NCI-H1436 (cell line): ENCODE data around the gene HBZ.
"Not testable (repeated sequence)": the region's sequence is repeated elsewhere in the genome, so short reads cannot be mapped to it uniquely, and the experiment has no call there.

Experiments
- DNase-seq: peaks from one replicate; lab custom pipeline; 2025; lab: John Stamatoyannopoulos, UW

Gene HBZ

DNA sequence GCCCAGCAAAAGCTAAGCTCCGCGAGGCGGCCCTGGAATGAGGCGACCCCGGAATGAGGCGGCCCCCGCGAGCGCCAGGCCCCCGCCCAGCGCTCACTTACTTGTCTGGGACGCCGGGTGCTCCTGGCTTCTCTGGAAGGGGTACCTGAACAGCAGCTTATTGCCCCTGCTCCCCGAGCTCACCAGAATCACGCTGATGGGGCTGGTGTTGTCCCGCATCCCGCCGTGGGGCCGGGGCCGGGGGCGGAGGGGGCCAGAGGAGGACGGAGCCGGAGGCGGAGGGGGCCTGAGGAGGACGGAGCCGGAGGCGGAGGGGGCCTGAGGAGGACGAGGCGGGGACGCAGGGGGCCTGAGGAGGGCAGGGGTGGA is 14.4 kb upstream of the HBZ start:
- no peak for DNase-seq

DNA sequence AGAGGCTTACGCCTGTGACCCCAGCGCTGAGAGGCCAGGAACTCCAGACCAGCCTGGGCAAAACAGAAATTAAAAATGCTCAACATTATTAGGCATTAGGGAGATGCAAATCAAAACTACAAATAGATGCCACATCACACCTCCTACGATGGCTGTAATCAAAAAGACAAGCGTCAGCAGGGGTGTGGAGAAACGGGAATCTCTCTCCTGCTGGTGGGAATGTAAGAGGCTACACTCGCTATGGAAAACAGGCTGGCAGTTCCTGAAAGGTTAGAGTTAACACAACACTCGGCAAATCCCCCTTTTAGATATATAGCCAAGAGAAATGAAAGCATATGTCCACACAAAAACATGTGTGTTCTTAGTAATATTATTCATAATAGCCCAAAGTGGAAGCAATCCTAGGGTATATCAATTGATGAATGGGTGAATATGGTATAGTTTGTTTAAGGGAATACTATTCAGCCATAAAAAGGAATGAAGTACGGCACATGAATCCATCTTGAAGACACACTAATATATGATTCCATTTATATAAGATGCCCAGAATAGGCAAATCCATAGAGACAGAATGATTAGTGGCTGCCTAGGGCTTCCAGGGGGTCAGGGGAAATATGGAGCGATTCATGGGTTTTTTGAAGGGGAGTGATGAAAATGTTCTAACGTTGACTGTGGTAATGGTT is 12.1 kb upstream of the HBZ start:
- no peak for DNase-seq

GRCh38 chr16:142405-142967 is 10.0 kb upstream of the HBZ start:
- DNase-seq, result no peak

- no peak for DNase-seq
Observed at GRCh38 chr16:143047-143446, 9.4 kb upstream of the HBZ start.

DNA sequence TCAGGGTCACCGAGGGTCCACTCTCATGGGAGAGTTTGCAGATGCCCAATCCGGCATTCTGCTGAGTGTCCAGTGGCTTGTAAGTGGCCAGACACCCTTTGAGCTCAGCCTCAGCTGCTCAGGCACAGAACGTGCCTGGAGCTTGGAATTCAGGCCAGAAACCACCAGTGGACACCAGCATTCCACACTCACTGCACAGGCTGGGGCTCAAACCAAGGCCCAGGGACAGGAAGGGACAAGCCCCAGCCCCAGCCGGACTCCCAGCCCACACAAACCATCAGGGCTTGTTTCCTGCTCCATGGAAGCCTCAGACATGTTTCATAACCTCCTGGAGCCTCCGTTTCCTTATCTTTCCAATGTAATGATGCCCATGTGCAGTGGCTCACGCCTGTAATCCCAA is 9.0 kb upstream of the HBZ start:
- DNase-seq, result no peak

DNA sequence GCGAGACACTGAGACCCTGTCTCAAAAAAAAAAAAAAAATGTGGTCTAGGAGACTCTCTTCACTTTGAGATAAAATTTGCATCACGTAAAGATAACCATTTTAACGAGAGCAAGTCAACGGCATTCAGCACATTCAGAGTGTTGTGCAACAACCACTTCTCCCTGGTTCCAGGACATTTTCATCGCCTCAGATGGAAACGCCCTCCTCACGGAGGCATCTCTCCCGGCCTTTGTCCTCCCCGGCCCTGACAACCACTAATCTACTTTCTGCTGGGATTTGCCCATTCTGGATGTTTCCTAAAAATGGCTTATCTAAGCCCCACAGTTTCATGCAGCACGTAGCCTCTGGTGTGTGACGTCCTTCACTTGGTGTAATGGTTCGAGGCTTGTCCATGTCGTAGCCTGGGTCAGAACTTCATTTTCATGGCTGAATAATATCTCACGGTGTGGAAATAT is 7.6 kb upstream of the HBZ start:
- DNase-seq, result no peak

GRCh38 chr16:146646-147045 is 5.8 kb upstream of the HBZ start:
- no peak for DNase-seq

- DNase-seq, result no peak
Observed at GRCh38 chr16:149024-149660, 3.3 kb upstream of the HBZ start.

GRCh38 chr16:153129-153521 is 681 bp downstream of the HBZ start:
- DNase-seq, result not testable (repeated sequence)

- not testable (repeated sequence) for DNase-seq
Observed at GRCh38 chr16:153550-154216, 1.2 kb downstream of the HBZ start.

DNA sequence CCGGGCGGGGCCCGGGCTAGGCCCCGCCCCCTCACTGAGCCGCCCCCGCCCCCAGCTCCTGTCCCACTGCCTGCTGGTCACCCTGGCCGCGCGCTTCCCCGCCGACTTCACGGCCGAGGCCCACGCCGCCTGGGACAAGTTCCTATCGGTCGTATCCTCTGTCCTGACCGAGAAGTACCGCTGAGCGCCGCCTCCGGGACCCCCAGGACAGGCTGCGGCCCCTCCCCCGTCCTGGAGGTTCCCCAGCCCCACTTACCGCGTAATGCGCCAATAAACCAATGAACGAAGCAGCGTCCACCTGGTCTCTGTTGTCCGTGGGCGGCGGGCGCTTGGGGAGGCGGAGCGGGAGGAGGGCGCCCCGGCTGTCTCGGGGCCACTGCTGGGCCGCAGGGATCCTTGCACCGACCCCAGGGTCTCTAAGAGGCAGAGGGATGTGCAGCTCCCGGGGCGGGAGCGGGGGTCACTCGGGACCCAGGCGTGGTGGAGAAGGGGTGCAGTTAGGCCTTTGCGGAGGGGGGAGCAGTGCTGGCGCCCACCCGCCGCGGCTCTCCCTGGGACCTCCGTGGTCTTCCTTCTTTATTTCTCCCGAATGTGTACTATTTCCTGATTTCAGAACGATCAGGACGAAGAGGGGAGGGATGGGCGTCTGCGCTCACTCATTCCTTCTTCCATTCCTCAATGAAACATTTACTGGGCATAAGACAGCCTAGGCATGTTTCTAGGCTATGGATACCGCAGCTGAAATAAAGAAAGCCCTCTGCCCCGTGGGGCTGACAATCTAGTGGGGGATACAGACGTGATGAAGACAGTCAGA is 2.0 kb downstream of the HBZ start:
- no peak for DNase-seq

DNA sequence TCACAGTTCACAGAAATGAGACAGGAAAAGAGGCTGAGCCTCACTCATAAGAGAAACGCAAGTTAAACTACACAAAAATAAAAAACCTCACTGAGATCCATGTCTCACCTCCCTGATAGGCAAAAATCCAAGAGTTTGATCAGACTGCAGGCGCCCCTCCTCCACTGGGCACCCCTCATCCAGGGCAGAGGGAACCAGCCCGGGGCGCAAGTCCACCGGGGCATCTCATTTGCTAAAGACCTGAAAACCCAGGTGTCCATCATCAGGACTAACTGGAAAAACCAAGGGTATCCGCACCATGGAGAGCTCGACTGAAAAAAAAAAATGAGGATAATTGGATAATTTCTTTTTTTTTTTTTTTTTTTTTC is 2.6 kb downstream of the HBZ start:
- DNase-seq, result no peak

- no peak for DNase-seq
Observed at GRCh38 chr16:159136-159849, 6.8 kb downstream of the HBZ start.

DNA sequence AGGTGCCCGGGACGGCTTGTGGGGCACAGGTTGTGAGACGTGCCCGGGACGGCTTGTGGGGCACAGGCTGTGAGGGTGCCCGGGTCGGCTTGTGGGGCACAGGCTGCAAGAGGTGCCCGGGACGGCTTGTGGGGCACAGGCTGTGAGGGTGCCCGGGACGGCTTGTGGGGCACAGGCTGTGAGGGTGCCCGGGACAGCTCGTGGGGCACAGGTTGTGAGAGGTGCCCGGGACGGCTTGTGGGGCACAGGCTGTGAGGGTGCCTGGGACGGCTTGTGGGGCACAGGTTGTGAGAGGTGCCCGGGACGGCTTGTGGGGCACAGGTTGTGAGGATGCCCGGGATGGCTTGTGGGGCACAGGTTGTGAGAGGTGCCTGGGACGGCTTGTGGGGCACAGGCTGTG is 7.8 kb downstream of the HBZ start:
- not testable (repeated sequence) for DNase-seq

DNA sequence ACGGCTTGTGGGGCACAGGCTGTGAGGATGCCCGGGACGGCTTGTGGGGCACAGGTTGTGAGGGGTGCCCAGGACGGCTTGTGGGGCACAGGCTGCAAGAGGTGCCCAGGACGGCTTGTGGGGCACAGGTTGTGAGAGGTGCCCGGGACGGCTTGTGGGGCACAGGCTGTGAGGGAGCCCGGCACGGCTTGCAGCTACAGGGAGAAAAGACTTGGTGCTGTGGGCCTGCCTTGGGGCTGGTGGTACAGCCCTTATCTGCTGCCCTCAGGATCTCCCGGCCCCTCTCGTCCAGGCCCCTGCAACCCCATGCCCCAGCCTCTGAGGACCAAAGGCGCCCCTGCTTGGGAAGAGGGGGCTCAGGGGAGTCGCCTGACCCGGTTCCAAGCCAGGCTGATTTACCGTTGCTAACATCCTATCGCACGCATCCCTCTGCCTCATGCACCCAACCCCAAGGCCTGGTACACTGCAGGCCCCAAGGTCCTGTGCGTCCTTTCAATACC is 8.3 kb downstream of the HBZ start:
- DNase-seq, result no peak

- DNase-seq, result no peak
Observed at GRCh38 chr16:162271-162991, 10.0 kb downstream of the HBZ start.

GRCh38 chr16:163139-163538 is 10.7 kb downstream of the HBZ start:
- not testable (repeated sequence) for DNase-seq

GRCh38 chr16:163696-164095 is 11.3 kb downstream of the HBZ start:
- not testable (repeated sequence) for DNase-seq

GRCh38 chr16:164134-164823 is 11.8 kb downstream of the HBZ start:
- not testable (repeated sequence) for DNase-seq
